Activated CD8-positive, alpha-beta T cell treated with anti-CD3 and anti-CD28 coated beads for 36 hours (primary cell): Measurements from ENCODE around the gene KLK15. TPM values are rescaled to one million over a fixed set of nuclear protein-coding genes. Genes with fewer than 3 reads are reported as not detected.

Experiments used
- ATAC-seq: fragments of 200-7000 bp; cut with Tn5 transposase; one replicate; pipeline ENCODE4 v1.10.0; 2021; ENCODE audit warnings: mild to moderate bottlenecking, moderate library complexity
- CTCF ChIA-PET: fragments of 350-600 bp; sonication (Branson Sonifier 250); formaldehyde crosslinking; loops from one replicate; lab custom pipeline; 2021; ENCODE audit warnings: antibody characterized with exemption; lab: Charles Lee
- POLR2A ChIA-PET: fragments of 350-600 bp; sonication (Branson Sonifier 250); formaldehyde crosslinking; loops from one replicate; lab custom pipeline; 2021; ENCODE audit warnings: antibody characterized with exemption; lab: Charles Lee
- DNase-seq: peaks from one replicate; pipeline ENCODE4 v3.0.0-alpha.2; 2020
- H3K27ac Mint-ChIP-seq: one replicate; pipeline ENCODE4 v1.8.0; 2021; ENCODE audit warnings: mild to moderate bottlenecking, mixed read lengths
- H3K27me3 Mint-ChIP-seq: one replicate; pipeline ENCODE4 v1.8.0; 2021; ENCODE audit warnings: mixed read lengths
- H3K36me3 Mint-ChIP-seq: one replicate; pipeline ENCODE4 v1.8.0; 2021; ENCODE audit warnings: low read depth, mixed read lengths
- H3K4me1 Mint-ChIP-seq: one replicate; pipeline ENCODE4 v1.8.0; 2021; ENCODE audit warnings: low read depth, mixed read lengths
- H3K4me3 Mint-ChIP-seq: one replicate; pipeline ENCODE4 v1.8.0; 2021; ENCODE audit warnings: mild to moderate bottlenecking, moderate library complexity, mixed read lengths
- H3K9me3 Mint-ChIP-seq: one replicate; pipeline ENCODE4 v1.8.0; 2021; ENCODE audit warnings: mixed read lengths
- intact Hi-C: fragments of 100-400 bp; cut with micrococcal nuclease; formaldehyde crosslinking; loops from one replicate; pipeline ENCODE4 v1.10.0; 2022
- total RNA-seq, 2 experiments: library from RNA; stranded (reverse); gene quantifications; one replicate each; pipeline ENCODE4 v1.2.3, GENCODE V29; 2021
- TF ChIP-seq, protein P1 (sequence below): fragments of 200-600 bp; IDR thresholded peaks from one replicate; pipeline ENCODE4 v1.8.0; 2022; ENCODE audit warnings: antibody characterized with exemption, mild to moderate bottlenecking

The KLK15 gene
- total RNA-seq, 2 experiments from 2014 or later, result not detected

GRCh38 chr19:50798659-50799546 lies 34.5 kb downstream of the KLK15 start:
- POLR2A ChIA-PET, result interaction anchor here (0.6 to 6.7 kb wide), 4 partner anchors 6 to 76 kb away, joined by 3 to 99 read pairs (median 14); partner anchors contain the start of gene ACP4
- Mint-ChIP-seq H3K27ac (no peak overlapping the region), H3K27me3 (no peaks in the 10 kb centered on the region), H3K36me3 (peaks cover 70% of the 10 kb centered on the region), H3K4me3 (no peak overlapping the region), H3K4me1 (peaks cover 31% of the 10 kb centered on the region), H3K9me3 (no peaks in the 10 kb centered on the region)
- DNase-seq (no peak), ATAC-seq (no peak)
- CTCF ChIA-PET, result interaction anchor here (1.1 kb wide), 1 partner anchor 15 kb away, joined by 4 read pairs; no protein-coding TSS in a partner anchor
- intact Hi-C loops, result no loop called here
- TF ChIP-seq, protein P1, sequence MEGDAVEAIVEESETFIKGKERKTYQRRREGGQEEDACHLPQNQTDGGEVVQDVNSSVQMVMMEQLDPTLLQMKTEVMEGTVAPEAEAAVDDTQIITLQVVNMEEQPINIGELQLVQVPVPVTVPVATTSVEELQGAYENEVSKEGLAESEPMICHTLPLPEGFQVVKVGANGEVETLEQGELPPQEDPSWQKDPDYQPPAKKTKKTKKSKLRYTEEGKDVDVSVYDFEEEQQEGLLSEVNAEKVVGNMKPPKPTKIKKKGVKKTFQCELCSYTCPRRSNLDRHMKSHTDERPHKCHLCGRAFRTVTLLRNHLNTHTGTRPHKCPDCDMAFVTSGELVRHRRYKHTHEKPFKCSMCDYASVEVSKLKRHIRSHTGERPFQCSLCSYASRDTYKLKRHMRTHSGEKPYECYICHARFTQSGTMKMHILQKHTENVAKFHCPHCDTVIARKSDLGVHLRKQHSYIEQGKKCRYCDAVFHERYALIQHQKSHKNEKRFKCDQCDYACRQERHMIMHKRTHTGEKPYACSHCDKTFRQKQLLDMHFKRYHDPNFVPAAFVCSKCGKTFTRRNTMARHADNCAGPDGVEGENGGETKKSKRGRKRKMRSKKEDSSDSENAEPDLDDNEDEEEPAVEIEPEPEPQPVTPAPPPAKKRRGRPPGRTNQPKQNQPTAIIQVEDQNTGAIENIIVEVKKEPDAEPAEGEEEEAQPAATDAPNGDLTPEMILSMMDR, result no peak

GRCh38 chr19:50797781-50798658 lies 35.4 kb downstream of the KLK15 start:
- intact Hi-C loops, result no loop called here
- H3K36me3 Mint-ChIP-seq, result peaks cover 61% of the 10 kb centered on the region
- H3K4me1 Mint-ChIP-seq, result peaks cover 31% of the 10 kb centered on the region
- ChIA-PET CTCF (interaction anchor here (1.1 to 1.8 kb wide), 2 partner anchors 14 to 124 kb away, joined by 4 to 9 read pairs; no protein-coding TSS in a partner anchor), POLR2A (interaction anchor here (0.6 to 5.2 kb wide), 11 partner anchors 9 to 124 kb away, joined by 3 to 24 read pairs (median 3); partner anchors contain the start of gene KLK15)
- no peaks in the 10 kb centered on the region for H3K9me3 Mint-ChIP-seq
- no peak overlapping the region for H3K4me3 Mint-ChIP-seq
- H3K27me3 Mint-ChIP-seq, result no peaks in the 10 kb centered on the region
- TF ChIP-seq, protein P1, result no peak
- no peak for ATAC-seq
- no peak for DNase-seq
- no peak overlapping the region for H3K27ac Mint-ChIP-seq

DNA sequence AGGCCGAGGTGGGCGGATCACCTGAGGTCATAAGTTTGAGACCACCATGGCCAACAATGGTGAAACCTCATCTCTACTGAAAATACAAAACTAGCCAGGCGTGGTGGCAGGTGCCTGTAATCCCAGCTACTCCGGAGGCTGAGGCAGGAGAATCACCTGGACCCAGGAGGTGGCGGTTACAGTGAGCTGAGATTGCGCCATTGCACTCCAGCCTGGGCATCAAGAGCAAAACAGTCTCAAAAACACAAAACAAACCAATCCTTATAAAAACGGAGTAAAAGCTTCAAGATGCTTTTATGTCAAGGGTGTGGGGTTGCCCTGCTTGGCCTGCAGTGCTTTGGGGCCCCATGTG lies 36.0 kb downstream of the KLK15 start:
- Mint-ChIP-seq H3K4me3 (no peak overlapping the region), H3K9me3 (no peaks in the 10 kb centered on the region), H3K4me1 (peaks cover 26% of the 10 kb centered on the region), H3K27ac (no peak overlapping the region), H3K27me3 (no peaks in the 10 kb centered on the region), H3K36me3 (peaks cover 55% of the 10 kb centered on the region)
- TF ChIP-seq, protein P1, result no peak
- no peak for DNase-seq
- POLR2A ChIA-PET, result interaction anchor here (0.5 to 9.4 kb wide), 14 partner anchors 5 to 1176 kb away, joined by 3 to 99 read pairs (median 3); partner anchors contain the start of gene KLK15
- intact Hi-C loops, result no loop called here
- ATAC-seq, result no peak
- CTCF ChIA-PET, result interaction anchor here (1.1 to 1.8 kb wide), 2 partner anchors 14 to 125 kb away, joined by 4 to 9 read pairs; no protein-coding TSS in a partner anchor

DNA sequence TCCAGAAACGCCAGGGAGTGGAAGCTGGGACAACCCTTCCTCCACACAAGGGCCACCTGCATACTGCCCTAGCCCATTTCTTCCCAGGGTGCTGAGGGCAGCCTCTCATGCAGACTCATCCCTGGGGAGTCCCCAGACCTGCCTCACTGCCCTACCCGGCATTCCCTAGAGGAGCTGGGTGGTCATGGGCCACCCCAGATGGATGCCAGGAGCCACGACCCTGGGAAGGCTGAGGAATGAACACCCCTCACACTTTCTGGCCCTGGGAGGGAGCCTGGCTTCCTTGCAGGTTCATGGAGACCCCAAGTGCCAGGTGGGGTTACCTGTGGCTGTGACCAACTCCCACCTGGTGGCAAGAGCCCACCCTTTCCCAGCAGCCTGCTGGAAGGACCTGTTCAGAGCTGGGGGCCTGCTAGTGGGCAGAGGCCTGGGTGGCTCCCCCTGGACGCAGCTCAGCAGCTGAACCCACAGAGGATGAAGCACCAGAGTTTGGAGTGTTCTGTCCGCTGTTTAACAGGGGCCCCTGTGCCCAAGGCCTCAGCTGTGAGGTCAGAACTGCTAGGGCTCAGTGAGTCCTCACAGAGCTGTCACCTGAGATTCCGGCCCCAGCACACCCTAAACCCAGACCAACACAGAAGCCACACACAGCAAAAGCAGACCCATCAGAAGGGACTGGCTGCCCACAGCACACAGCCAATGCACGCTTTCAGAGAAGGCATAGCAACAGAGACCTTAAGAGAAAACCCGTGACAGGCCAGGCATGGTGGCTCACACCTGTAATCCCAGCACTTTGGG lies 36.5 kb downstream of the KLK15 start:
- DNase-seq (no peak), ATAC-seq (no peak)
- ChIA-PET POLR2A (interaction anchor here (0.5 to 9.4 kb wide), 18 partner anchors 6 to 1176 kb away, joined by 3 to 99 read pairs (median 3); partner anchors contain the start of gene KLK15), CTCF (interaction anchor here (1.8 kb wide), 1 partner anchor 125 kb away, joined by 9 read pairs; no protein-coding TSS in a partner anchor)
- peaks cover 49% of the 10 kb centered on the region for H3K36me3 Mint-ChIP-seq
- H3K4me1 Mint-ChIP-seq, result peaks cover 21% of the 10 kb centered on the region
- intact Hi-C loops, result no loop called here
- TF ChIP-seq, protein P1, result no peak
- no peak overlapping the region for H3K4me3 Mint-ChIP-seq
- H3K27ac Mint-ChIP-seq, result no peak overlapping the region
- no peaks in the 10 kb centered on the region for H3K27me3 Mint-ChIP-seq
- no peaks in the 10 kb centered on the region for H3K9me3 Mint-ChIP-seq
